SKM-1 (cell line): ENCODE measurements around the gene UMOD.

Experiments used
- DNase-seq: peaks from one replicate; lab custom pipeline; 2025; ENCODE audit not compliant: unreplicated experiment; lab: John Stamatoyannopoulos, UW

The UMOD gene

GRCh38 chr16:20352615-20353014, at the start of gene UMOD:
TSS of gene UMOD (minus strand) at chr16:20352715. CDS start at chr16:20350737, 1,978 bp downstream.
- no peak for DNase-seq

DNA sequence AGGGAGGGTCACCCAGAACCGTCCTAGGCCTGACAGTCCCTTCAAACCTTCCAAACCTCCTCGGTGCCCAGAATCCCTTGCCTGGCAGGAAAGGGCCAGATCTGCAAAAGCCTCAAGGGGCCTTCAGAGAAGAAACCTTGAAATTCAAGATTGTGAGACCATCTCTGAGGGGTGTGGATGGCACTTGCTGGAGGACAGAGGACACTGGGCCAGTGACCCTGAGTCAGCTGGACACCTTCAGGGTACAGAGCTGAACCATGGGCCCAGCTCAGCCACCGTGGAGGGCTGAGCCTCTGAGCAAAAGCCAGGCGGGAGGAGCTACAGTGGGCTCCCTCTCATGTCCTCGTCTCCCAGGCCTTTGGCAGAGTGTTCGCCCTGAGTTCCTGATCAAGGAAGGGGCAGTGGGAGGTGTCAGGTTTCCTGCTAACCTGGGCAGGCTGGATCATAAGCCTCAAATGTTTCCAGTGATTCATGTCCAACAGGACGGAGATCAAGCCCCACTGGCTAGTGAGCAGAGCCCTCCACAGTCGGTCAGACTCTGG, 49.0 kb upstream of the UMOD start:
- DNase-seq = no peak

GRCh38 chr16:20401066-20401465, 48.6 kb upstream of the UMOD start:
- no peak for DNase-seq

GRCh38 chr16:20399185-20399584, 46.7 kb upstream of the UMOD start:
- DNase-seq = no peak

- DNase-seq = no peak
Measured at GRCh38 chr16:20398603-20399002, 46.1 kb upstream of the UMOD start.

- DNase-seq = no peak
Measured at GRCh38 chr16:20397468-20398074, 45.1 kb upstream of the UMOD start.

DNA sequence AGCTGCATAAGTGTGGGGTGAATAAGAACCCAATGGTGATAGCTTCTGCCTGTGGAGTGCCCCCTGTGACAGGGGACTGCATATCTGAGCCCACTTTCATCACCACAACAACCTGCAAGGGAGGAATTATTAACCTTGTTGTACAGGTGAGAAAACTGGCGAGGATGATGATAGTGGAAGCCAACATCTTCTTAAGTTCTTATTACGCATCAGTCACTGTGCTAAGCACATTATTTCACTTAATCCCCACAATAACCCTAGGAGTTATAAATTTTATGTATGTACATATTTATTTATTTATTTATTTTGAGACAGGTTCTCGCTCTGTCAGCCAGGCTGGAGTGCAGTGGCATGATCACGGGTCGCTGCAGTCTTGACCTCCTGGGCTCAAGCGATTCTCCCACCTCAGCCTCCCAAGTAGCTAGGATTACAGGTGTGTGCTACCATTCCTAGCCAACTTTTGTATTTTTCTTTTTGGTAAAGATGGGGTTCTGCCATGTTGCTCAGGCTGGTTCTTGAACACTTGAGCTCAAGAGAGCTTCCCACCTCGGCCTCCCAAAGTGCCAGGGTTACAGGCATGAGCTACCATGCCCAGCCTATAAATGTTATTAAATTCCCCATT, 44.4 kb upstream of the UMOD start:
- DNase-seq = no peak

- no peak for DNase-seq
Measured at GRCh38 chr16:20395946-20396345, 43.4 kb upstream of the UMOD start.

GRCh38 chr16:20393801-20394577, 41.5 kb upstream of the UMOD start:
- DNase-seq = no peak

GRCh38 chr16:20391045-20391444, 38.5 kb upstream of the UMOD start:
- DNase-seq = no peak

- DNase-seq = no peak
Measured at GRCh38 chr16:20388854-20389253, 36.3 kb upstream of the UMOD start.

DNA sequence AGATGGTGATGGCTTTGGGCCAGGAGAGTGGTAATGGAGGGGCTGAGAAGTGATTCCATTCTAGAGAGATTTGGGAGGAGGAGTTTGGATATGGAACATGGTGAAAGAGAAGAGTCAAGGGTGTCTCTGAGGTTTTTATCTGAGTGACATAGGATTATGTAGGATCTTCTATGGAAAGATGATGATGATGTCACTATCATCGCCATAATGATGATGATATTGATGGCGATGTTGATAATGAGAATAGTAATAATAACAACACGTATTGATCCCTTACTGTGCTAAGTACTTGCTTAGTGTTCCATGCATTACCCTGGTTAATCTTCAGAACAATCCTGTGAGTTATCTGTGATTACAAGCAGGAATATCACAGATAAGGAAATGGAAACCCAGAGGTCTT, 35.5 kb upstream of the UMOD start:
- DNase-seq = no peak

GRCh38 chr16:20385844-20386832, 33.6 kb upstream of the UMOD start:
- DNase-seq = peak; percentile 3

- peak; percentile 9 for DNase-seq
Measured at GRCh38 chr16:20383106-20384029, 30.9 kb upstream of the UMOD start.

- no peak for DNase-seq
Measured at GRCh38 chr16:20382202-20382948, 29.9 kb upstream of the UMOD start.

- DNase-seq = no peak
Measured at GRCh38 chr16:20380782-20381181, 28.3 kb upstream of the UMOD start.

DNA sequence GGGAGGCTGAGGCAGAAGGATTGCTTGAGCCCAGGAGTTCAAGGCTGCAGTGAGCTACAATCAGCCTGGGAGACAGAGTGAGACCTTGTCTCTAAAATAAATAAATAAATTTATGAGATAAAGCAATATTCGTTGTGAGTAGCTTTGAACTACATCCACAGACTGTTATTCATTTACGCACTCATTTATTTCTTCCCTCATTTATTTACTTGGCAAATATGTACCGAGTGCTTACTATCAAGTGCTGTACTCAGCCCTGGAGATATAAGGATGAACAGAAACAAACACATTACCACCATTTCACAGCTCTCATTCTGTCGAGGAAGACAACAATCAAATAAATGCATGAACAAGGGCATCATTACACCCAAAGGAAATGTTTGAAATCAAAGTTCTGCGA, 24.7 kb upstream of the UMOD start:
- no peak for DNase-seq

DNA sequence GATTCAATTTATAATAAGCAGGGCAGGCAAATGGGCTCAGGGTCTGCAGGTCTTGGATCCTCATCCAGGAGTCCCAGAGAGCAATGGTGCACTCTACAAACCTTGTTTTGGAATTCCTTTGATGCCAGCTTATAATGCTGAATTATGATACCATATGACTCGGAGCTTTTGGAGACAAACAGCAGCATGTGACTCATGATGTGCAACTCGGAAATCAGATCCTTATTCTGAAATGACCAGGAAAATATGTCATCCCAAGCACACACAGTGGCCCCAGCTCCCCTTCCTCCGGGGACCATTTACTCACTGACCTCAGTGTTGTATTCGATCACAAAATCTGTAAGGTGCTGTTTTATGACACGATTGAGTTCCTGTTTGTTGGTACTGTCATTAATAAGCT, 20.2 kb upstream of the UMOD start:
- DNase-seq = no peak

DNA sequence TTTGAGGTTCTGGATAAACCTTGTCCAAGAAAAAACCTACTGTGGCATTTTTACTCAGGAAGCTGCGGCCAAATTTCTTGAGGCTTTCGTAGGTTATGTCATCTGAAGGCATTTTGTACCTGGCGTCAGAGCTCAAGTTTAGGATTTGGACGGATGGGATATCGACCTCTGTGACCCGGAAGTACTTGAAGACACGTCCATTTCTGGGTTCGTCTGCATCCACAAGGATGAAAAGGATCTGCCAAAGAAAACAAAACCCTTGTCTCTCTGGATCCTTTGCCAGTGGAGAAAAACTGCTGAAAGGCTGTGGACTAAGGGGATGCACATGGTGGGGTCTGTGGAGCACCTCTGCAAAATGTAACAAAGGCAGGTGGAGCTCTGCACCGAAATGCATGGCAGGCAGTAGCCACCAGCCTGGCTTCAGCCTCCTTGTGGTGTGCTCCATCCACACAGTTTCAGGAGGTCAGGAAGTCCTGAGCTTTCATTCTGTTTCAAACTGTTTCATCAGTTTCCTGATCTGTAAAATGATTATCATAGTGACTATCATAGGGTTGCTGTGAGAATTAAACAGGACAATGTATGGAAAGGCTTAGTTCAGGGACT, 17.0 kb upstream of the UMOD start:
- DNase-seq = no peak
